IPS-11a (cell line): ENCODE results near the gene VGLL4.

ENCODE experiments used
- H3K4me3 ChIP-seq: one replicate; pipeline ENCODE4 v1.5.1; 2013; ENCODE audit warnings: low read depth, low read length, control low read depth

VGLL4 gene

GRCh38 chr3:11509173-11510000 is 134.3 kb downstream of the VGLL4 start:
- H3K4me3 ChIP-seq = no peak overlapping the region

GRCh38 chr3:11508346-11509172 is 135.2 kb downstream of the VGLL4 start:
- H3K4me3 ChIP-seq = no peak overlapping the region

- no peak overlapping the region for H3K4me3 ChIP-seq
Observed at GRCh38 chr3:11507719-11508118, 136.0 kb downstream of the VGLL4 start.
